NK-92 treated with Interleukin-12 subunit alpha and Interleukin-12 subunit beta, amount 100 ng/mL, for 24 hours (cell line): ENCODE results near the gene SH3BP4.

Experiments
- DNase-seq: peaks from one replicate; lab custom pipeline; 2025; lab: John Stamatoyannopoulos, UW

The SH3BP4 gene

GRCh38 chr2:234967201-234967869 lies 15.5 kb downstream of the SH3BP4 start:
- DNase-seq = no peak

GRCh38 chr2:234967870-234968208 lies 16.0 kb downstream of the SH3BP4 start:
- DNase-seq = no peak

GRCh38 chr2:234968631-234969305 lies 17.0 kb downstream of the SH3BP4 start:
- no peak for DNase-seq

GRCh38 chr2:234969306-234970098 lies 17.7 kb downstream of the SH3BP4 start:
- DNase-seq = no peak

GRCh38 chr2:234970099-234970440 lies 18.3 kb downstream of the SH3BP4 start:
- no peak for DNase-seq

GRCh38 chr2:234970477-234970882 lies 18.7 kb downstream of the SH3BP4 start:
- DNase-seq = no peak

- DNase-seq = no peak
These were observed 19.7 kb downstream of the SH3BP4 start for GRCh38 chr2:234971496-234971895.

GRCh38 chr2:234973008-234973407 lies 21.2 kb downstream of the SH3BP4 start:
- no peak for DNase-seq

GRCh38 chr2:234974501-234975385 lies 22.9 kb downstream of the SH3BP4 start:
- no peak for DNase-seq

GRCh38 chr2:234975611-234976010 lies 23.8 kb downstream of the SH3BP4 start:
- no peak for DNase-seq

GRCh38 chr2:234976479-234977227 lies 24.8 kb downstream of the SH3BP4 start:
- no peak for DNase-seq

- DNase-seq = no peak
These were observed 25.4 kb downstream of the SH3BP4 start for GRCh38 chr2:234977228-234977679.

- no peak for DNase-seq
These were observed 26.8 kb downstream of the SH3BP4 start for GRCh38 chr2:234978466-234979203.

GRCh38 chr2:234979204-234980167 lies 27.7 kb downstream of the SH3BP4 start:
- DNase-seq = no peak

- no peak for DNase-seq
These were observed 28.8 kb downstream of the SH3BP4 start for GRCh38 chr2:234980451-234981187.

GRCh38 chr2:234981197-234982095 lies 29.6 kb downstream of the SH3BP4 start:
- DNase-seq = no peak

GRCh38 chr2:234982096-234982834 lies 30.4 kb downstream of the SH3BP4 start:
- DNase-seq = no peak
